GM21529 (cell line): ENCODE measurements around the gene PRDM4.

Source experiments
- ATAC-seq: cut with Tn5 transposase; IDR thresholded peaks from one replicate; pipeline ENCODE4 v1.9.1; 2021; ENCODE audit not compliant: unreplicated experiment

Gene PRDM4

GRCh38 chr12:107760809-107761501 is at the start of gene PRDM4:
PRDM4 (minus strand) TSS chr12:107761137; CDS start chr12:107760515, 622 bp downstream.
- peak; percentile 94 for ATAC-seq

- no peak for ATAC-seq
Observed at GRCh38 chr12:107807471-107808150, 46.7 kb upstream of the PRDM4 start.

GRCh38 chr12:107805488-107806180 is 44.7 kb upstream of the PRDM4 start:
- no peak for ATAC-seq

- ATAC-seq, result no peak
Observed at GRCh38 chr12:107803092-107803491, 42.2 kb upstream of the PRDM4 start.

GRCh38 chr12:107801150-107801549 is 40.2 kb upstream of the PRDM4 start:
- ATAC-seq, result no peak

GRCh38 chr12:107798580-107798979 is 37.6 kb upstream of the PRDM4 start:
- ATAC-seq, result no peak

GRCh38 chr12:107794451-107794850 is 33.5 kb upstream of the PRDM4 start:
- ATAC-seq, result no peak

- ATAC-seq, result no peak
Observed at GRCh38 chr12:107791465-107792089, 30.6 kb upstream of the PRDM4 start.

- no peak for ATAC-seq
Observed at GRCh38 chr12:107788690-107789458, 27.9 kb upstream of the PRDM4 start.

- ATAC-seq, result no peak
Observed at GRCh38 chr12:107788281-107788680, 27.3 kb upstream of the PRDM4 start.

- peak; percentile 73 for ATAC-seq
Observed at GRCh38 chr12:107783406-107784376, 22.8 kb upstream of the PRDM4 start.

GRCh38 chr12:107782067-107782466 is 21.1 kb upstream of the PRDM4 start:
- no peak for ATAC-seq

- ATAC-seq, result no peak
Observed at GRCh38 chr12:107780298-107780697, 19.4 kb upstream of the PRDM4 start.

GRCh38 chr12:107779077-107779831 is 18.3 kb upstream of the PRDM4 start:
- ATAC-seq, result peak; percentile 72

- ATAC-seq, result no peak
Observed at GRCh38 chr12:107778383-107779025, 17.6 kb upstream of the PRDM4 start.

- ATAC-seq, result no peak
Observed at GRCh38 chr12:107776171-107776570, 15.2 kb upstream of the PRDM4 start.

- no peak for ATAC-seq
Observed at GRCh38 chr12:107775093-107775721, 14.3 kb upstream of the PRDM4 start.
